Ascending aorta (tissue), 2 donors: Measurements from ENCODE around the gene SPACA5. TPM values are rescaled to one million over a fixed set of nuclear protein-coding genes. Genes with fewer than 3 reads are reported as not detected.
"Not testable (repeated sequence)": the region's sequence is repeated elsewhere in the genome, so short reads cannot be mapped to it uniquely, and the experiment has no call there.

Experiments
- DNase-seq, 2 donors: peaks; one replicate each; pipeline ENCODE4 v3.0.0-alpha.2; 2019; ENCODE audit warnings: low spot score in 2 of 2
- H3K27ac ChIP-seq, 2 donors: fragments of 200-600 bp; sonication (generic); one replicate each; pipeline ENCODE4 v1.5.1; 2016 to 2017; ENCODE audit warnings: mild to moderate bottlenecking in 1 of 2
- H3K27me3 ChIP-seq: fragments of 200-600 bp; sonication (generic); one replicate; pipeline ENCODE4 v1.5.1; 2017
- H3K36me3 ChIP-seq, 2 donors: fragments of 200-600 bp; sonication (generic); one replicate each; pipeline ENCODE4 v1.5.1; 2016
- H3K4me1 ChIP-seq, 2 donors: fragments of 200-600 bp; sonication (generic); one replicate each; pipeline ENCODE4 v1.5.1; 2016 to 2017; ENCODE audit warnings: mild to moderate bottlenecking in 1 of 2
- H3K4me3 ChIP-seq, 2 donors: fragments of 200-600 bp; sonication (generic); one replicate each; pipeline ENCODE4 v1.5.1; 2016 to 2017; ENCODE audit warnings: mild to moderate bottlenecking in 1 of 2
- H3K9me3 ChIP-seq, 2 donors: fragments of 200-600 bp; sonication (generic); one replicate each; pipeline ENCODE4 v1.5.1; 2016
- CTCF ChIP-seq, 3 experiments: fragments of 200-600 bp in 2 of 3; fragments of 450-650 bp in 1 of 3; sonication (generic) in 2 of 3; IDR thresholded peaks; one replicate each; pipeline ENCODE4 v1.5.1; 2016 to 2019; ENCODE audit warnings: antibody characterized with exemption in 3 of 3, mild to moderate bottlenecking in 1 of 3, moderate library complexity in 1 of 3
- intact Hi-C: fragments of 100-400 bp; cut with DNase I; formaldehyde crosslinking; loops from one replicate; pipeline ENCODE4 v1.15.1; 2023
- total RNA-seq: library from RNA; depleted of rRNA; stranded (reverse); fragments of >200 nt; gene quantifications from one replicate; pipeline ENCODE4 v1.1.0, GENCODE V29; 2016

The SPACA5 gene
- total RNA-seq, 1 donor from 2014 or later, result not detected

- Histone ChIP-seq H3K4me3 (no peak overlapping the region), H3K4me1 (no peaks in the 10 kb centered on the region), H3K36me3 (no peaks in the 10 kb centered on the region), H3K27ac (no peak overlapping the region), H3K9me3 (no peaks in the 10 kb centered on the region), H3K27me3 (no peaks in the 10 kb centered on the region)
- intact Hi-C loops, result no loop called here
- no peak for TF ChIP-seq CTCF (IDR thresholded peaks at IDR 0.05)
- DNase-seq, result no peak
Observed at GRCh38 chrX:48030237-48030636, 23.4 kb downstream of the SPACA5 start.

GRCh38 chrX:48030641-48031173, 23.9 kb downstream of the SPACA5 start:
- H3K36me3 ChIP-seq, H3K4me1 ChIP-seq, H3K4me3 ChIP-seq, intact Hi-C loops, H3K9me3 ChIP-seq, H3K27me3 ChIP-seq, H3K27ac ChIP-seq: not testable (repeated sequence)
- DNase-seq, result peak in 1 of 2 donors; percentile 33

- H3K4me3 ChIP-seq, result no peak overlapping the region
- H3K27me3 ChIP-seq, result no peaks in the 10 kb centered on the region
- no peaks in the 10 kb centered on the region for H3K4me1 ChIP-seq
- H3K9me3 ChIP-seq, result no peaks in the 10 kb centered on the region
- intact Hi-C loops, result no loop called here
- DNase-seq, result no peak
- H3K36me3 ChIP-seq, result no peaks in the 10 kb centered on the region
- H3K27ac ChIP-seq, result no peak overlapping the region
- TF ChIP-seq CTCF (IDR thresholded peaks at IDR 0.05), result no peak
Observed at GRCh38 chrX:48035891-48036290, 29.1 kb downstream of the SPACA5 start.

- no peak for DNase-seq
- Histone ChIP-seq H3K4me1 (no peaks in the 10 kb centered on the region), H3K36me3 (no peaks in the 10 kb centered on the region), H3K27ac (no peak overlapping the region), H3K4me3 (no peak overlapping the region), H3K9me3 (no peaks in the 10 kb centered on the region), H3K27me3 (no peaks in the 10 kb centered on the region)
- intact Hi-C loops, result no loop called here
- no peak for TF ChIP-seq CTCF (IDR thresholded peaks at IDR 0.05)
Observed at GRCh38 chrX:48043056-48043455, 36.3 kb downstream of the SPACA5 start.

GRCh38 chrX:48045410-48046311, 38.9 kb downstream of the SPACA5 start:
- Histone ChIP-seq H3K4me1 (no peaks in the 10 kb centered on the region), H3K9me3 (no peaks in the 10 kb centered on the region), H3K4me3 (no peak overlapping the region), H3K36me3 (no peaks in the 10 kb centered on the region), H3K27ac (no peak overlapping the region), H3K27me3 (no peaks in the 10 kb centered on the region)
- no peak for DNase-seq
- TF ChIP-seq CTCF (IDR thresholded peaks at IDR 0.05), result no peak
- intact Hi-C loops, result no loop called here

GRCh38 chrX:48046846-48047245, 40.1 kb downstream of the SPACA5 start:
- intact Hi-C loops, result no loop called here

More at GRCh38 chrX:48046846-48047245, 40.1 kb downstream of the SPACA5 start:
- TF ChIP-seq CTCF (IDR thresholded peaks at IDR 0.05), result no peak
- H3K4me1 ChIP-seq, result no peaks in the 10 kb centered on the region
- no peaks in the 10 kb centered on the region for H3K27me3 ChIP-seq
- H3K36me3 ChIP-seq, result no peaks in the 10 kb centered on the region
- H3K4me3 ChIP-seq, result no peak overlapping the region
- DNase-seq, result no peak
- H3K9me3 ChIP-seq, result no peaks in the 10 kb centered on the region
- H3K27ac ChIP-seq, result no peak overlapping the region
